Measurements from ENCODE around the gene MDM1. TPM values are rescaled to one million over a fixed set of nuclear protein-coding genes. Genes with fewer than 3 reads are reported as not detected.

The MDM1 gene
- polyA plus RNA-seq, 4 donors, result 2.9 to 12.8 (median 4.6) TPM

DNA sequence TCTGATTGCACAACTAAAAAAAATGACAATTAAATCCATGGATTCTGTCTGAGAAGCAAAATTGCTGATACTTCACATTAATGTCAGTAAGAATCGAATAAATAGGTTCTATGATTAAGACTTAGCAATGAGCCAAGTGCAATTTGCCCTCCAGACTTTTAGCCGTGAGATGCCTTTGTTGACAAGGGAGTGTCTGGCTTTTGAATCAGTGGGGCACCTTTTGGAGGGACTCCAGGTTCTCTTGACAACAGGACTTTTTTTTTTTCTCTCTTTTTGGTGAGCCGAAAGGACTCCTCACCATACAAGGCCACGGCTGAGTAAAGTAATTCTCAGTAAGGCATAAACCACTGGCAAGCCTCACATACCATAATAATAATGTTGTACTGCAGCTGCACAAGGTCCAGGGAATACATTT, 4.7 kb upstream of the MDM1 start:
- 12 to 64% (median 42%) methylated on average over 4 of the region's 4 CpGs for WGBS, 3 donors
- FAIRE-seq (no peak), DNase-seq (peak in 1 of 2 donors; percentile 36)
- H3K27ac ChIP-seq (ENCODE audit: low read depth in 1 of 3, low read length in 2 of 3), result no peak overlapping the region
- H3K27me3 ChIP-seq (ENCODE audit: control insufficient read depth in 3 of 3, insufficient read depth in 3 of 3, low read length in 3 of 3), result peaks cover 0 to 2% (median 0%) of the 10 kb centered on the region in 3 donors
- H3K36me3 ChIP-seq (ENCODE audit: control insufficient read depth in 3 of 3, insufficient read depth in 2 of 3, low read depth in 1 of 3, low read length in 3 of 3), result no peaks in the 10 kb centered on the region
- H3K9me3 ChIP-seq (ENCODE audit: control insufficient read depth in 2 of 2, insufficient read depth in 1 of 2, low read depth in 1 of 2, low read length in 1 of 2), result no peaks in the 10 kb centered on the region
- no peak overlapping the region for H3K4me3 ChIP-seq (ENCODE audit: low read depth in 1 of 3, low read length in 3 of 3)
- H3K4me1 ChIP-seq (ENCODE audit: control insufficient read depth in 3 of 3, insufficient read depth in 2 of 3, low read depth in 1 of 3, low read length in 2 of 3), result no peaks in the 10 kb centered on the region

DNA sequence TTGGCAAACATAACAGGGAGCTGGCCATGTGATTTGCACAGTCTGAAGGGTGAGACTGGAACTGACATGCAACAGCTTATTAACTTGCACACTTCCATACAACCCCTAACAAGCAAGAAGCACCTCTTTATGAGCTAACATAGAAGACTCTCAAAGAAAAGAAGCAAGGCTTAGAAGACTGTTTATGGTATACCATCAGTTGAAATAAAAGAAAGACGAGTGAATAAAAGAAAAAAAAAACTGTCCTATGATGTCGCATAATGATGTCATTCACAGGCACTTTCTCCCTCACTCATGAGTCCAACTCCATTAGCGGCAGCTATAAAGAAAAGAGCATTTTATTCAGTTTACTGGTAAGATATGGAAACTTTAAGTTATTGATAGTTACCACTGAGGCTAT, 3.3 kb upstream of the MDM1 start:
- FAIRE-seq, result no peak
- Histone ChIP-seq H3K27ac (ENCODE audit: low read depth in 1 of 3, low read length in 2 of 3) (no peak overlapping the region), H3K27me3 (ENCODE audit: control insufficient read depth in 3 of 3, insufficient read depth in 3 of 3, low read length in 3 of 3) (peaks cover 0 to 2% (median 0%) of the 10 kb centered on the region in 3 donors)

DNA sequence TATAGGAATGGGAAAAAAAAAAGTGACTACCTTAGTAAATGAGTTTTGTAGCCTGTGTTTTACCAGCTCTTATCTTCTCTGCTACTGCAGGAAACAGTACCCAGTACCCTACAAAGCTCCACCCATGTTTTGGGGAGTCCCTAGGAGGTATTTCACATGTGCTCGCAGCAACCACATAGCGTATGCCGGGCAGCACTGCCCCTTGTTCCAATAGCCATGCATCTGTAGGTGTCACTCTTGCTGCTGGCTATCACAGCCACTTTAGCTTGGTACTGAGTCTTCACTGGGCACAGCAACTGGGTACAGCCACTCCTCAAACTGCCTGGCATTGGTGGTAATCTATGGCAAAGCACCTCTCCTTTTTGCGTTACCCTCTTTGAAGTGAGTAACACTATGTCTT, 2.0 kb upstream of the MDM1 start:
- peaks cover 0 to 16% (median 0%) of the 10 kb centered on the region in 3 donors for H3K4me1 ChIP-seq (ENCODE audit: control insufficient read depth in 3 of 3, insufficient read depth in 2 of 3, low read depth in 1 of 3, low read length in 2 of 3)
- FAIRE-seq, result no peak
- peaks cover 0 to 2% (median 0%) of the 10 kb centered on the region in 3 donors for H3K27me3 ChIP-seq (ENCODE audit: control insufficient read depth in 3 of 3, insufficient read depth in 3 of 3, low read length in 3 of 3)
- WGBS, 3 donors, result 69 to 86% (median 82%) methylated on average over 4 of the region's 4 CpGs
- DNase-seq, result no peak
- H3K27ac ChIP-seq (ENCODE audit: low read depth in 1 of 3, low read length in 2 of 3), result no peak overlapping the region
- no peak overlapping the region for H3K4me3 ChIP-seq (ENCODE audit: low read depth in 1 of 3, low read length in 3 of 3)
- no peaks in the 10 kb centered on the region for H3K9me3 ChIP-seq (ENCODE audit: control insufficient read depth in 2 of 2, insufficient read depth in 1 of 2, low read depth in 1 of 2, low read length in 1 of 2)
- no peaks in the 10 kb centered on the region for H3K36me3 ChIP-seq (ENCODE audit: control insufficient read depth in 3 of 3, insufficient read depth in 2 of 3, low read depth in 1 of 3, low read length in 3 of 3)

More for the DNA sequence above, 3.3 kb upstream of the MDM1 start:
- WGBS, 3 donors, result 87 to 92% (median 89%) methylated on average over 3 of the region's 3 CpGs
- H3K4me3 ChIP-seq (ENCODE audit: low read depth in 1 of 3, low read length in 3 of 3), result no peak overlapping the region
- no peak for DNase-seq
- H3K9me3 ChIP-seq (ENCODE audit: control insufficient read depth in 2 of 2, insufficient read depth in 1 of 2, low read depth in 1 of 2, low read length in 1 of 2), result no peaks in the 10 kb centered on the region
- H3K4me1 ChIP-seq (ENCODE audit: control insufficient read depth in 3 of 3, insufficient read depth in 2 of 3, low read depth in 1 of 3, low read length in 2 of 3), result peaks cover 0 to 10% (median 0%) of the 10 kb centered on the region in 3 donors
- H3K36me3 ChIP-seq (ENCODE audit: control insufficient read depth in 3 of 3, insufficient read depth in 2 of 3, low read depth in 1 of 3, low read length in 3 of 3), result no peaks in the 10 kb centered on the region

DNA sequence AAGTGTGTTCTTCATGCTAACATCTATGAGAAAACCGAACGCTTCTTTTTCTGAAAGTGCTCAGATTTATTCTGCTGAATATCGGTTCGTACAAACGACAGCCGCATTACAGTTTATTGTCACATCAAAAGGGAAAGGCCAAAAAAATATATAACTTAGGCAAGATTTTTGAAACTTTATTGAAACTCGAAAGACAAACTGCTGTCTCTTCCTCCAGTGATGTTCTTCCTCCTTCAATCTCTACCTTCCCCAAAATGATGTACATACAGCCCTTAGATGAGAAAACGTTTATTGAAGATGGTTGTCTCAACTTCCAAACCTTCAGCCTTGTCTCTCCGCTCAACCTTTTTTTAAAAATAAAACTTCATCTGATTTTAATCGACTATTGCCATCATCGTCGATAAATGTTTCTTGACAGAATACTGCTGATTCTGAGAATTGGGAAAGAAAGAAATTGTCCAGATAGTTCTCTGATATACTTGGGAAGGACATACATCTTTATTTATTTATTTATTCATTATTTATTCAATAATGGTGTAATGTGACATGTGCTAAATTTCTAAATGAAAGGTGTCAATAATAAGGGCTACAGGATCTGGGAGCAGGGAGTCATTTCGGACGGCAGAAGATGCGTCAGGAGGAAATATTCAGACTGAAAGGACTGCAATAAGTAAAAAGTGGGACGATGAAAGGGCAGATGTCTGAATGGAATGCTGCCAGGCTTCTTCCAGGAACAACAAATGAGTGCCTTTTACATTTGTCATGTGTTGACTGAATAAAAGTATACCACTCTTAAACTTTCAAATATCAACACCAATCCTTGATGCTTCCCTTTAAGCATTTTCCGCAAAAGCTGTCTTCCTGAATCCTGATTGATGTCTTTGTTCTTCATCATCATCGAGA, 817 bp upstream of the MDM1 start:
- 47 to 49% (median 48%) methylated on average over 18 of the region's 18 CpGs for WGBS, 3 donors
- peak overlapping the region in 2 of 3 donors; percentile 36 to 84 for H3K27ac ChIP-seq (ENCODE audit: low read depth in 1 of 3, low read length in 2 of 3)
- peaks cover 0 to 16% (median 0%) of the 10 kb centered on the region in 3 donors for H3K4me1 ChIP-seq (ENCODE audit: control insufficient read depth in 3 of 3, insufficient read depth in 2 of 3, low read depth in 1 of 3, low read length in 2 of 3)
- peaks cover 0 to 2% (median 0%) of the 10 kb centered on the region in 3 donors for H3K27me3 ChIP-seq (ENCODE audit: control insufficient read depth in 3 of 3, insufficient read depth in 3 of 3, low read length in 3 of 3)
- FAIRE-seq (no peak), DNase-seq (no peak)
- H3K9me3 ChIP-seq (ENCODE audit: control insufficient read depth in 2 of 2, insufficient read depth in 1 of 2, low read depth in 1 of 2, low read length in 1 of 2), result no peaks in the 10 kb centered on the region
- H3K4me3 ChIP-seq (ENCODE audit: low read depth in 1 of 3, low read length in 3 of 3), result peak overlapping the region; percentile 57 to 83 (median 74)
- peaks cover 0 to under 1% (median 0%) of the 10 kb centered on the region in 3 donors for H3K36me3 ChIP-seq (ENCODE audit: control insufficient read depth in 3 of 3, insufficient read depth in 2 of 3, low read depth in 1 of 3, low read length in 3 of 3)

DNA sequence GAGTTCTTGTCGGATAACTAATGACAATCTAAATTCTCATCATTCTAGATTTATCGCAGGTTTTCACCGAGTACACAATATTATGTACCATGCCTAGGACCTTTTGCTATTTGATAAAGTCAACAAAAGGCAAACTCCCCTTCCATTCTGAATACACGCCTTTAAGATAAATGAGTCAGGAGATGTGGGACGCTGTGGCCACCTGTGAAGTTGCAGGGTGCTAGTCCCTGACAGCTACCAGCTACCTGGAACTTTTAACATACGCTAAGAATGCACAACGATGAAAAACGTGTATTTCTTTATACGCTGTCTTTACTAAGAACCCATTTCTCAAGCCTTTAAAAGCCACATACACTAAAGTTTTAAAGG, 678 bp downstream of the MDM1 start:
- FAIRE-seq, result no peak
- H3K4me3 ChIP-seq (ENCODE audit: low read depth in 1 of 3, low read length in 3 of 3), result peak overlapping the region; percentile 53 to 83 (median 74)
- H3K9me3 ChIP-seq (ENCODE audit: control insufficient read depth in 2 of 2, insufficient read depth in 1 of 2, low read depth in 1 of 2, low read length in 1 of 2), result no peaks in the 10 kb centered on the region
- peak overlapping the region in 1 of 3 donors; percentile 23 for H3K27ac ChIP-seq (ENCODE audit: low read depth in 1 of 3, low read length in 2 of 3)
- H3K36me3 ChIP-seq (ENCODE audit: control insufficient read depth in 3 of 3, insufficient read depth in 2 of 3, low read depth in 1 of 3, low read length in 3 of 3), result peaks cover 0 to 6% (median 0%) of the 10 kb centered on the region in 3 donors
- DNase-seq, result peak in 1 of 2 donors; percentile 12
- peaks cover 0 to 2% (median 0%) of the 10 kb centered on the region in 3 donors for H3K27me3 ChIP-seq (ENCODE audit: control insufficient read depth in 3 of 3, insufficient read depth in 3 of 3, low read length in 3 of 3)
- 6 to 23% (median 12%) methylated on average over 9 of the region's 9 CpGs for WGBS, 3 donors
- peaks cover 0 to 16% (median 0%) of the 10 kb centered on the region in 3 donors for H3K4me1 ChIP-seq (ENCODE audit: control insufficient read depth in 3 of 3, insufficient read depth in 2 of 3, low read depth in 1 of 3, low read length in 2 of 3)

DNA sequence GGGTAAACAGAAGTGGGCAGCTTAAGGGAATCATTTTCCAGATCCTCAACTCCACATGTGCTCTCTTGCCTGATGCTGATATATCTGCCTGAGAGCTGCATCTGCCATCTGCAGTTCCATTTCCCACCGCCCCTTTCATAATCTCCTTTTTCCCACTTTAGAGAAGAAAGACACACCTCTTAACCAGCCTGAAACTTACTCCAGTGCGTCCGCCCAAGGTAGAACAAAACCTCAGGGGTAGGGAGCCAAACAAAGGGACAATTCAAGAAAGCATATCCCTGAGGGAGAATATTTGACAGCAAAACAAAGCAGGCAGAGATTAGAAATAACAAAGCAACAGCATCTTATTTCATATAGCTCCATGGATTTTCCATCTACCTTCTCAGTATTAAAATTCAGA, 4.3 kb downstream of the MDM1 start:
- Histone ChIP-seq H3K36me3 (ENCODE audit: control insufficient read depth in 3 of 3, insufficient read depth in 2 of 3, low read depth in 1 of 3, low read length in 3 of 3) (peaks cover 1 to 6% (median 5%) of the 10 kb centered on the region in 3 donors), H3K9me3 (ENCODE audit: control insufficient read depth in 2 of 2, insufficient read depth in 1 of 2, low read depth in 1 of 2, low read length in 1 of 2) (no peaks in the 10 kb centered on the region), H3K27ac (ENCODE audit: low read depth in 1 of 3, low read length in 2 of 3) (no peak overlapping the region), H3K4me1 (ENCODE audit: control insufficient read depth in 3 of 3, insufficient read depth in 2 of 3, low read depth in 1 of 3, low read length in 2 of 3) (peaks cover 0 to 16% (median 0%) of the 10 kb centered on the region in 3 donors), H3K27me3 (ENCODE audit: control insufficient read depth in 3 of 3, insufficient read depth in 3 of 3, low read length in 3 of 3) (no peaks in the 10 kb centered on the region), H3K4me3 (ENCODE audit: low read depth in 1 of 3, low read length in 3 of 3) (no peak overlapping the region)
- DNase-seq (no peak), FAIRE-seq (no peak)
- 91 to 96% (median 93%) methylated on average over 3 of the region's 3 CpGs for WGBS, 3 donors

DNA sequence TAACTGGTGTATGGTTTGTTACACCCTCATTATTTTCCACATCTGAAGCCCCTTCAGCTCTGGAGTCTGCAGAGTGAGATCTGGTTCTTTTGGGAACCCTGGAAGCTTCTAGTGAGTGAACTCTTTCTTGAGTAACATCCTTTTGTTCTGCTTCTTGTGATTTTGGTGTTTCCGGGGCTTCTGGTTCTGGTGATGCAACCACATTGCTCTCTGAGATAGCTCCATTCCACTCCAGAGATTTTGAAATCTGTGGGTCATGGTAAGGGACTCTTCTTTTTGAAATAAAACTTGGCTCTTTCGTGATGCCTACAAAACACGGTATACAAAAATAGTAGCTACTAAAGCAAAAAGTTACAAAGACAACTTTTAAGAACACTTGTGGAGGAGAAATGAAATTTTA, 5.4 kb downstream of the MDM1 start:
- Histone ChIP-seq H3K4me1 (ENCODE audit: control insufficient read depth in 3 of 3, insufficient read depth in 2 of 3, low read depth in 1 of 3, low read length in 2 of 3) (peaks cover 0 to 16% (median 0%) of the 10 kb centered on the region in 3 donors), H3K27me3 (ENCODE audit: control insufficient read depth in 3 of 3, insufficient read depth in 3 of 3, low read length in 3 of 3) (no peaks in the 10 kb centered on the region), H3K4me3 (ENCODE audit: low read depth in 1 of 3, low read length in 3 of 3) (no peak overlapping the region), H3K27ac (ENCODE audit: low read depth in 1 of 3, low read length in 2 of 3) (no peak overlapping the region), H3K9me3 (ENCODE audit: control insufficient read depth in 2 of 2, insufficient read depth in 1 of 2, low read depth in 1 of 2, low read length in 1 of 2) (no peaks in the 10 kb centered on the region), H3K36me3 (ENCODE audit: control insufficient read depth in 3 of 3, insufficient read depth in 2 of 3, low read depth in 1 of 3, low read length in 3 of 3) (peaks cover 1 to 9% (median 6%) of the 10 kb centered on the region in 3 donors)
- WGBS, 3 donors, result 88 to 94% (median 93%) methylated on average over 3 of the region's 3 CpGs
- DNase-seq (no peak), FAIRE-seq (no peak)

DNA sequence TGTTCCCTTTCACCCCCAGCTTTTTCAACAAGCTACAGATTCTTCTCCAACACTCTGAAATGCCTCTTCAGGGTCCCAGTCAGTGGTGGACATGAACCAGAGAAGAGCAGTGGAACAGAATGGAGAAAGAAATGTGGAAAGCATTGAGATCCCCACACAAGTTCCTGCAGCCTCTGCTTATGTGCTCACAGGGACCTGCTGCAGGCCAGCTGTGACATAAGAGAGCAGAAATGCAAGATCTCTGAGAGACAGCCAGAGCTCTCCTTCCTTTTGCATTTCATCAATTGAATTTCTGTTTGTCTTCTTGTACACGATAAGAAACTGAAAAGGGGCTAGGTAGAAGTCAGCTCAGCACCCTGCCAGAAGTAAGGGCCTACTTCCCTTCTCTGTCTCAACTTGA, 6.2 kb downstream of the MDM1 start:
- H3K27ac ChIP-seq (ENCODE audit: low read depth in 1 of 3, low read length in 2 of 3), result no peak overlapping the region
- 79 to 95% (median 82%) methylated on average over 1 of the region's 1 CpG for WGBS, 3 donors
- no peak for FAIRE-seq

More for the DNA sequence above, 6.2 kb downstream of the MDM1 start:
- H3K9me3 ChIP-seq (ENCODE audit: control insufficient read depth in 2 of 2, insufficient read depth in 1 of 2, low read depth in 1 of 2, low read length in 1 of 2), result no peaks in the 10 kb centered on the region
- H3K27me3 ChIP-seq (ENCODE audit: control insufficient read depth in 3 of 3, insufficient read depth in 3 of 3, low read length in 3 of 3), result no peaks in the 10 kb centered on the region
- H3K4me1 ChIP-seq (ENCODE audit: control insufficient read depth in 3 of 3, insufficient read depth in 2 of 3, low read depth in 1 of 3, low read length in 2 of 3), result peaks cover 0 to 11% (median 0%) of the 10 kb centered on the region in 3 donors
- peaks cover 1 to 9% (median 6%) of the 10 kb centered on the region in 3 donors for H3K36me3 ChIP-seq (ENCODE audit: control insufficient read depth in 3 of 3, insufficient read depth in 2 of 3, low read depth in 1 of 3, low read length in 3 of 3)
- no peak for DNase-seq
- no peak overlapping the region for H3K4me3 ChIP-seq (ENCODE audit: low read depth in 1 of 3, low read length in 3 of 3)

Data from small intestine (tissue), 7 donors.